ENCODE measurements around the gene LAMA3. TPM values are rescaled to one million over a fixed set of nuclear protein-coding genes. Genes with fewer than 3 reads are reported as not detected.

Gene LAMA3
- total RNA-seq, 2 experiments from 2014 or later = 0.04 to 0.17 TPM

GRCh38 chr18:23910032-23910431 is 220.8 kb downstream of the LAMA3 start:
- POLR2A ChIA-PET = no interaction called here
- CTCF ChIA-PET = no interaction called here

GRCh38 chr18:23912356-23912755 is 223.1 kb downstream of the LAMA3 start:
- POLR2A ChIA-PET = no interaction called here
- CTCF ChIA-PET = no interaction called here

- CTCF ChIA-PET = no interaction called here
These were observed 227.1 kb downstream of the LAMA3 start for GRCh38 chr18:23916338-23916737.

GRCh38 chr18:23918395-23919032 is 229.3 kb downstream of the LAMA3 start:
- ChIA-PET POLR2A (no interaction called here), CTCF (interaction anchor here (0.6 to 2.5 kb wide), 25 partner anchors 9 to 464 kb away, joined by 3 to 12 read pairs (median 3); no protein-coding TSS in a partner anchor)

More at GRCh38 chr18:23916338-23916737, 227.1 kb downstream of the LAMA3 start:
- POLR2A ChIA-PET = no interaction called here

- ChIA-PET POLR2A (no interaction called here), CTCF (interaction anchor here (1.4 kb wide), 1 partner anchor 20 kb away, joined by 4 read pairs; no protein-coding TSS in a partner anchor)
These were observed 230.8 kb downstream of the LAMA3 start for GRCh38 chr18:23920054-23920453.

- ChIA-PET CTCF (no interaction called here), POLR2A (no interaction called here)
These were observed 232.5 kb downstream of the LAMA3 start for GRCh38 chr18:23921716-23922285.

GRCh38 chr18:23922939-23923338 is 233.7 kb downstream of the LAMA3 start:
- POLR2A ChIA-PET = no interaction called here
- CTCF ChIA-PET = no interaction called here

- CTCF ChIA-PET = no interaction called here
- POLR2A ChIA-PET = no interaction called here
These were observed 235.6 kb downstream of the LAMA3 start for GRCh38 chr18:23924813-23925212.

- POLR2A ChIA-PET = no interaction called here
- CTCF ChIA-PET = interaction anchor here (1.2 to 3.1 kb wide), 2 partner anchors 8 to 22 kb away, joined by 3 to 12 read pairs; no protein-coding TSS in a partner anchor
These were observed 237.3 kb downstream of the LAMA3 start for GRCh38 chr18:23926571-23926970.

GRCh38 chr18:23927821-23928746 is 238.8 kb downstream of the LAMA3 start:
- CTCF ChIA-PET = interaction anchor here (0.6 to 3.1 kb wide), 3 partner anchors 10 to 346 kb away, joined by 3 to 12 read pairs (median 3); no protein-coding TSS in a partner anchor
- POLR2A ChIA-PET = no interaction called here

GRCh38 chr18:23929362-23929930 is 240.2 kb downstream of the LAMA3 start:
- ChIA-PET CTCF (interaction anchor here (1.5 kb wide), 1 partner anchor 14 kb away, joined by 3 read pairs; no protein-coding TSS in a partner anchor), POLR2A (no interaction called here)

- CTCF ChIA-PET = interaction anchor here (1.5 kb wide), 1 partner anchor 13 kb away, joined by 3 read pairs; no protein-coding TSS in a partner anchor
- POLR2A ChIA-PET = no interaction called here
These were observed 240.7 kb downstream of the LAMA3 start for GRCh38 chr18:23930002-23930401.

- CTCF ChIA-PET = no interaction called here
- POLR2A ChIA-PET = no interaction called here
These were observed 243.3 kb downstream of the LAMA3 start for GRCh38 chr18:23932385-23933067.

- CTCF ChIA-PET = interaction anchor here (0.8 to 1.6 kb wide), 2 partner anchors 15 to 60 kb away, joined by 3 to 4 read pairs; no protein-coding TSS in a partner anchor
- POLR2A ChIA-PET = no interaction called here
These were observed 244.2 kb downstream of the LAMA3 start for GRCh38 chr18:23933407-23933806.

- POLR2A ChIA-PET = no interaction called here
These were observed 245.0 kb downstream of the LAMA3 start for GRCh38 chr18:23934252-23934651.

GRCh38 chr18:23934863-23935262 is 245.6 kb downstream of the LAMA3 start:
- ChIA-PET POLR2A (no interaction called here), CTCF (interaction anchor here (1.6 kb wide), 1 partner anchor 16 kb away, joined by 4 read pairs; no protein-coding TSS in a partner anchor)

More at GRCh38 chr18:23934252-23934651, 245.0 kb downstream of the LAMA3 start:
- CTCF ChIA-PET = interaction anchor here (0.8 to 1.6 kb wide), 2 partner anchors 15 to 60 kb away, joined by 3 to 4 read pairs; no protein-coding TSS in a partner anchor

GRCh38 chr18:23935804-23936203 is 246.6 kb downstream of the LAMA3 start:
- POLR2A ChIA-PET = no interaction called here
- CTCF ChIA-PET = no interaction called here

- ChIA-PET POLR2A (no interaction called here), CTCF (interaction anchor here (0.6 kb wide), 1 partner anchor 177 kb away, joined by 3 read pairs; no protein-coding TSS in a partner anchor)
These were observed 247.2 kb downstream of the LAMA3 start for GRCh38 chr18:23936381-23936958.

All from activated CD8-positive, alpha-beta memory T cell treated with anti-CD3 and anti-CD28 coated beads for 36 hours (primary cell).